Prostate gland (tissue), 2 donors: ENCODE data around the gene KCNS1.

Experiments
- POLR2AphosphoS5 ChIP-seq: sonication (generic); formaldehyde crosslinking; IDR thresholded peaks from one replicate; pipeline ENCODE4 v1.6.1; 2017; ENCODE audit warnings: antibody characterized with exemption
- TF ChIP-seq, protein P1 (sequence below), 4 experiments: fragments of 200-600 bp in 2 of 4; fragments of 450-650 bp in 2 of 4; sonication (generic) in 2 of 4; IDR thresholded peaks; 1 replicate in 3 of 4; 2 replicates in 1 of 4; pipeline ENCODE4 v1.5.1; 2016 to 2019; ENCODE audit warnings: antibody characterized with exemption in 4 of 4, mild to moderate bottlenecking in 2 of 4, moderate library complexity in 2 of 4

- TF ChIP-seq, protein P1, sequence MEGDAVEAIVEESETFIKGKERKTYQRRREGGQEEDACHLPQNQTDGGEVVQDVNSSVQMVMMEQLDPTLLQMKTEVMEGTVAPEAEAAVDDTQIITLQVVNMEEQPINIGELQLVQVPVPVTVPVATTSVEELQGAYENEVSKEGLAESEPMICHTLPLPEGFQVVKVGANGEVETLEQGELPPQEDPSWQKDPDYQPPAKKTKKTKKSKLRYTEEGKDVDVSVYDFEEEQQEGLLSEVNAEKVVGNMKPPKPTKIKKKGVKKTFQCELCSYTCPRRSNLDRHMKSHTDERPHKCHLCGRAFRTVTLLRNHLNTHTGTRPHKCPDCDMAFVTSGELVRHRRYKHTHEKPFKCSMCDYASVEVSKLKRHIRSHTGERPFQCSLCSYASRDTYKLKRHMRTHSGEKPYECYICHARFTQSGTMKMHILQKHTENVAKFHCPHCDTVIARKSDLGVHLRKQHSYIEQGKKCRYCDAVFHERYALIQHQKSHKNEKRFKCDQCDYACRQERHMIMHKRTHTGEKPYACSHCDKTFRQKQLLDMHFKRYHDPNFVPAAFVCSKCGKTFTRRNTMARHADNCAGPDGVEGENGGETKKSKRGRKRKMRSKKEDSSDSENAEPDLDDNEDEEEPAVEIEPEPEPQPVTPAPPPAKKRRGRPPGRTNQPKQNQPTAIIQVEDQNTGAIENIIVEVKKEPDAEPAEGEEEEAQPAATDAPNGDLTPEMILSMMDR (IDR thresholded peaks at IDR 0.05), result no peak
- TF ChIP-seq POLR2AphosphoS5, result no peak
These were observed 15.6 kb downstream of the KCNS1 start for GRCh38 chr20:45085289-45085688.
